Upper lobe of left lung (tissue), 6 donors: Measurements from ENCODE around the gene AGBL1. TPM values are rescaled to one million over a fixed set of nuclear protein-coding genes. Genes with fewer than 3 reads are reported as not detected.

Experiments used
- ATAC-seq, 2 donors: fragments of 200-7000 bp; cut with Tn5 transposase; one replicate each; pipeline ENCODE4 v1.9.1; 2022; ENCODE audit warnings: mild to moderate bottlenecking in 2 of 2, moderate library complexity in 2 of 2; ENCODE audit not compliant: low FRiP score in 2 of 2
- DNase-seq, 2 donors: peaks; one replicate each; pipeline ENCODE4 v3.0.0-alpha.2; 2019 to 2020
- H3K27ac ChIP-seq, 4 donors: fragments of 200-600 bp; sonication (generic); one replicate each; pipeline ENCODE4 v1.5.1; 2016 to 2019
- H3K27me3 ChIP-seq, 4 donors: fragments of 200-600 bp; sonication (generic); one replicate each; pipeline ENCODE4 v1.5.1; 2017 to 2019
- H3K36me3 ChIP-seq, 4 donors: fragments of 200-600 bp; sonication (generic); one replicate each; pipeline ENCODE4 v1.5.1; 2016 to 2019
- H3K4me1 ChIP-seq, 4 donors: fragments of 200-600 bp; sonication (generic); one replicate each; pipeline ENCODE4 v1.5.1; 2018 to 2019
- H3K4me3 ChIP-seq, 4 donors: fragments of 200-600 bp; sonication (generic); one replicate each; pipeline ENCODE4 v1.5.1; 2017 to 2019; ENCODE audit warnings: mild to moderate bottlenecking in 2 of 4, moderate library complexity in 1 of 4
- H3K9me3 ChIP-seq, 4 donors: fragments of 200-600 bp; sonication (generic); one replicate each; pipeline ENCODE4 v1.5.1; 2018 to 2019
- EP300 ChIP-seq, 4 donors: sonication (generic); formaldehyde crosslinking; IDR thresholded peaks; one replicate each; pipeline ENCODE4 v1.5.1; 2017; ENCODE audit warnings: antibody characterized with exemption in 4 of 4, control low read depth in 2 of 4
- POLR2A ChIP-seq, 4 donors: fragments of 450-650 bp; IDR thresholded peaks; one replicate each; pipeline ENCODE4 v1.5.1; 2016 to 2017; ENCODE audit warnings: antibody characterized with exemption in 4 of 4, mild to moderate bottlenecking in 2 of 4
- POLR2AphosphoS5 ChIP-seq, 2 donors: sonication (generic); formaldehyde crosslinking; IDR thresholded peaks; one replicate each; pipeline ENCODE4 v1.5.1; 2017; ENCODE audit warnings: antibody characterized with exemption in 2 of 2
- WGBS, 2 donors: methylation state at CpG; one replicate each; pipeline ENCODE4 v1.1.5; 2017 to 2018; 5-methylcytosine and 5-hydroxymethylcytosine counted together
- total RNA-seq, 6 donors: library from RNA; depleted of rRNA in 4 of 6; stranded (reverse); fragments of >200 nt in 4 of 6; gene quantifications; one replicate each; pipeline versions ENCODE4 v1.1.0 to v1.2.1, GENCODE V29; 2016 to 2021
- TF ChIP-seq, protein P1 (sequence below), 6 experiments: fragments of 450-650 bp in 4 of 6; fragments of 200-600 bp in 2 of 6; sonication (generic) in 2 of 6; IDR thresholded peaks; one replicate each; pipeline ENCODE4 v1.5.1; 2016 to 2019; ENCODE audit warnings: antibody characterized with exemption in 6 of 6
- donor health status: DM: no; HTN: no; CAD: no; lungs with moderate emphysema.
- donor health status: DM: no; HTN: yes; CAD: no; lungs with severe emphysema.

The AGBL1 gene
- total RNA-seq, 6 donors from 2014 or later: 3.1 to 23.0 (median 14.5) TPM

DNA sequence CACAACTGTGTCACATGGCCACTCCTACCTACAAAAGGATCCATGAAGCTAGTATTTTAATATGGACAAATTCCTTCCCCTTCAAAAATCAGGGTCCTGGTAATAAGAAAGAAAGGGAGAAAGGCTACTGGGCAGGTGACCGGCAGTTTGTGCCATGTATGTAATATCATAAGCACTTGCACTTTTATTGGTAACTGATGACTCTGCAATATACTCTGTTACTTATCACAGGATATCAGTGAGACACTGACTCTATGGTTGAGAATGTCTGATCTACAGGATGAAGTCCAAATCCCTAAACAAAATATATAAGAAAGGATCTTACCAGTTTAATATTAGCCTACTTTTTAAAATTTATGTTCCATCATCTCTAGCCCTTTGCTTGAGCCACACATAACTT is 315.2 kb downstream of the AGBL1 start:
- ATAC-seq: no peak
- no peaks in the 10 kb centered on the region for H3K9me3 ChIP-seq
- no peak overlapping the region for H3K27ac ChIP-seq
- no peaks in the 10 kb centered on the region for H3K27me3 ChIP-seq
- 81 to 95% methylated on average over 1 of the region's 1 CpG for WGBS, 2 donors
- no peak for DNase-seq
- H3K4me1 ChIP-seq: no peaks in the 10 kb centered on the region
- no peaks in the 10 kb centered on the region for H3K36me3 ChIP-seq
- H3K4me3 ChIP-seq: no peak overlapping the region
- no peak for TF ChIP-seq EP300 (IDR thresholded peaks at IDR 0.05)

DNA sequence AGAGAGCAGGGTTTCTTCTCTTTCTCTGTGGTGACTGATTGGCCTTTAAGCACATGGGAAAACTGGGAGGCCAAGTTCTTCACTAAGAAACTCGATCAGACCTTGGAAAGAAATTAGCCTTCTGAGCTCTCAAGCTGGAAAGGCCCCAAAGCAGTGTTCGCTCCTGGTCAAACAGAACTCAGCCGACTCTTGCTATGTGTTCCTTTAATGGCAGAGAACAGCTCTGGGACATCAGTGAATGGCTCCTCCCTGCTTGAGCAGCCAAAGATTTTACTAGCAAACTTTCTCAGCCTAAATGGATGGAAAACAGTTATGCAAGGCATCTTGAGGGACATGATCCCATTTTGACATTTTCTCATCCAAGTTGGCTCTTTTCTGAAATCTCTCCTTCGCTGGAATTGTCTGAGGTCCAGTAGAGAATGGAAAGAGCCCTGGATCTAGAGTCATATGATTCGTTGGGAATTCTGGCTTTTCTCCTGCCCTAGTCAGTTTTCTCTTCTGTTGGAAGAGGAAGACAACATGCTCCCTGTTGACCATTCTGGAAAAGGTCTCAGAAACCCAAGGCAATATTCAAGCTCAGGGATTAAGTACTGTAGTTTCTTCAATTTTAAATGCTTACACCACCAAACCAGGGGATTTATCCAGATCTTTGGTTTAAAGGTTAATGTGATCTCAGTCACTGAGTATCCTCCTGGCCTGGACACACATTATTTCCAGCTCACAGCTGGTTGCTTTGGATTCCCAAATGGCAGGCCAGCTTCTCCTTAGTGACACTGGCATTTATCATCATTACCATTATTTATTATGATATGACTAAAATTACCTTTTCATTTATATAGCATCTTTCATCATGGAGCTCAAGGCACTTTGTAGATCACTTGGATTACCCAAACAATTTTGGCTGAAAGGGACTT is 319.6 kb downstream of the AGBL1 start:
- DNase-seq (no peak), ATAC-seq (peak in 1 of 2 donors; percentile 88)
- H3K9me3 ChIP-seq: no peaks in the 10 kb centered on the region
- H3K36me3 ChIP-seq: no peaks in the 10 kb centered on the region
- H3K4me3 ChIP-seq: no peak overlapping the region
- TF ChIP-seq POLR2A (IDR thresholded peaks at IDR 0.05): no peak
- TF ChIP-seq, protein P1, sequence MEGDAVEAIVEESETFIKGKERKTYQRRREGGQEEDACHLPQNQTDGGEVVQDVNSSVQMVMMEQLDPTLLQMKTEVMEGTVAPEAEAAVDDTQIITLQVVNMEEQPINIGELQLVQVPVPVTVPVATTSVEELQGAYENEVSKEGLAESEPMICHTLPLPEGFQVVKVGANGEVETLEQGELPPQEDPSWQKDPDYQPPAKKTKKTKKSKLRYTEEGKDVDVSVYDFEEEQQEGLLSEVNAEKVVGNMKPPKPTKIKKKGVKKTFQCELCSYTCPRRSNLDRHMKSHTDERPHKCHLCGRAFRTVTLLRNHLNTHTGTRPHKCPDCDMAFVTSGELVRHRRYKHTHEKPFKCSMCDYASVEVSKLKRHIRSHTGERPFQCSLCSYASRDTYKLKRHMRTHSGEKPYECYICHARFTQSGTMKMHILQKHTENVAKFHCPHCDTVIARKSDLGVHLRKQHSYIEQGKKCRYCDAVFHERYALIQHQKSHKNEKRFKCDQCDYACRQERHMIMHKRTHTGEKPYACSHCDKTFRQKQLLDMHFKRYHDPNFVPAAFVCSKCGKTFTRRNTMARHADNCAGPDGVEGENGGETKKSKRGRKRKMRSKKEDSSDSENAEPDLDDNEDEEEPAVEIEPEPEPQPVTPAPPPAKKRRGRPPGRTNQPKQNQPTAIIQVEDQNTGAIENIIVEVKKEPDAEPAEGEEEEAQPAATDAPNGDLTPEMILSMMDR (IDR thresholded peaks at IDR 0.05): no peak
- TF ChIP-seq EP300 (IDR thresholded peaks at IDR 0.05): no peak
- TF ChIP-seq POLR2AphosphoS5 (IDR thresholded peaks at IDR 0.05): no peak
- no peaks in the 10 kb centered on the region for H3K4me1 ChIP-seq
- WGBS, 2 donors: 62 to 66% methylated on average over 5 of the region's 5 CpGs
- H3K27ac ChIP-seq: no peak overlapping the region
- no peaks in the 10 kb centered on the region for H3K27me3 ChIP-seq

DNA sequence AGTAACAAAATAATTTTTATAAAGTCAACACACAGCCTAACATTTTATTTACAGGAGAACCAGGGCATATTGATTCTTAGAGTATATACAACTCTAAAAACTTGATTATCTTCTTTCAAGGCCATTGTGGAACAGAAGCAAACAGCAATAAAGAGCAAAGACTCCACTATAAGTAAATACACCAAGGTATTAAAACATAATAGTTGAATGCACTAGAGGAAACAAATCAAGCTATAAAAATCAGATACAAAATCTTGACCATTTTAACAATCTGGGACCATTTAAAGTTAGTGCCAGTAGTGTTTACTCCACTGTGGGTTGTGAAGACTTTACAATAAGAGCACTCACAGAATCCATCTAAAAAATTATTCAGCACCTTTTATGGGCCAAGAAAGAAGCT is 323.6 kb downstream of the AGBL1 start:
- DNase-seq (no peak), ATAC-seq (no peak)
- H3K4me1 ChIP-seq: no peaks in the 10 kb centered on the region
- H3K9me3 ChIP-seq: no peaks in the 10 kb centered on the region
- H3K36me3 ChIP-seq: no peaks in the 10 kb centered on the region
- H3K27me3 ChIP-seq: no peaks in the 10 kb centered on the region
- H3K27ac ChIP-seq: no peak overlapping the region
- TF ChIP-seq, protein P1 (IDR thresholded peaks at IDR 0.05): no peak
- no peak for TF ChIP-seq EP300 (IDR thresholded peaks at IDR 0.05)
- no peak for TF ChIP-seq POLR2AphosphoS5 (IDR thresholded peaks at IDR 0.05)
- no peak for TF ChIP-seq POLR2A (IDR thresholded peaks at IDR 0.05)
- H3K4me3 ChIP-seq: no peak overlapping the region

DNA sequence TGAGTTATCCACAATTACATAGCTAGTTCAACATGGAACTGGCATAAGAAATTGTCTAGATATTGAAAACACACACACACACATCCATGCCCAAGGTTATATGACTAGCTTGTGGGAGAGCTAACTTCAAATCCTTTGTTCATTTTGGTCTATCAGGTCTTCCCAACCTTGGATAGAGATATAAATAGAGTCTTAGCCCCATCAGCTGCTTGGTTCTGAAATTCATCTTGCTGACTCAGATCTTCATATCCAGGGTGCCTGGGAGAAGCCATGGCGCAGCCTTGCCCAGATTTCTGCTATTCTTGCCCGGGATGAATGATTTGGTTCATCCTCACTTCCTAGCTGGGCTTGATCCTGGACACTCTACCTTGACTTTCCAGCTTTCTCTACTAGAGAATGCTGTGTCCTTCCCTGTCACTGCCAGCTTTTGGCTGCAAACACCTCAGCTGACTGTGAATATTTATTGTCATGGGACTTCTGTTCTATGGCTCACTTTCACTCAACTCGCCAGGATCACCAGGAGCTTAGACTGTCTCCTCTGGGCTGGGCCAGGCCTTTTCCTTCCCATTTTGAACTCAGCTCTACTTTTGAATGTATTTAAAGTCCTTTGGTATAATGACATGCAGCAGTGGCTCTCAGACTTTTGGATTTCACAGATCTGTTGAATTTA is 324.4 kb downstream of the AGBL1 start:
- no peak for DNase-seq
- Histone ChIP-seq H3K9me3 (no peaks in the 10 kb centered on the region), H3K4me1 (no peaks in the 10 kb centered on the region), H3K27ac (no peak overlapping the region), H3K36me3 (no peaks in the 10 kb centered on the region), H3K4me3 (no peak overlapping the region), H3K27me3 (no peaks in the 10 kb centered on the region)
- ATAC-seq: no peak
- TF ChIP-seq, protein P1 (IDR thresholded peaks at IDR 0.05): no peak
- no peak for TF ChIP-seq POLR2AphosphoS5 (IDR thresholded peaks at IDR 0.05)
- no peak for TF ChIP-seq POLR2A (IDR thresholded peaks at IDR 0.05)
- TF ChIP-seq EP300 (IDR thresholded peaks at IDR 0.05): no peak
- 79 to 85% methylated on average over 3 of the region's 3 CpGs for WGBS, 2 donors

DNA sequence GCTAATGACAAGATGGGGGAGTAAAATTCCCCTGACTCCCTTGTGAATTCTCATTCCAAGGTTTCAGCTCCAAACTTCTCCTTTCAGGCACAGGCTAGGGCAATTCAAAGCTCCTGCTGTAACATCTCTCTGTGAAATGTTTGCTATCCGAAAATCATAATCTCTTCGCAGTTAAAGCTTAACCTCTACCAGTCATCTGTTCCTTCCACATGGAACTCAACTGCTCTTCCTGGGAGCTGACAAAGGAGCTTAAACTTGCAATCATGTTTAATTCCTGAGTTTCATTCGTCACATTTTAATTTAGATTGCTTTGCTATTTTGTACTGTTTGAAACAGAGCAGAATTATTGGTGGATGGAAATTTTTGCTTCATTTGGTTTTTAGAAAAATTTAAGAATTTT is 328.6 kb downstream of the AGBL1 start:
- no peak overlapping the region for H3K4me3 ChIP-seq
- H3K27ac ChIP-seq: no peak overlapping the region
- H3K27me3 ChIP-seq: no peaks in the 10 kb centered on the region
- H3K36me3 ChIP-seq: no peaks in the 10 kb centered on the region
- WGBS, 2 donors: 86 to 88% methylated on average over 3 of the region's 3 CpGs
- no peak for DNase-seq
- TF ChIP-seq EP300 (IDR thresholded peaks at IDR 0.05): no peak
- no peak for TF ChIP-seq POLR2A (IDR thresholded peaks at IDR 0.05)
- no peak for TF ChIP-seq POLR2AphosphoS5 (IDR thresholded peaks at IDR 0.05)
- TF ChIP-seq, protein P1 (IDR thresholded peaks at IDR 0.05): no peak
- H3K9me3 ChIP-seq: no peaks in the 10 kb centered on the region
- no peaks in the 10 kb centered on the region for H3K4me1 ChIP-seq
- no peak for ATAC-seq
